ENCODE results near the gene CDK19. TPM values are rescaled to one million over a fixed set of nuclear protein-coding genes. Genes with fewer than 3 reads are reported as not detected.

The CDK19 gene
- total and polyA plus RNA-seq, 9 of the 15 experiments (the other 6 are each of a cell fraction or from before 2014, with no cell fraction given): 3.8 to 15.2 (median 7.4) TPM

GRCh38 chr6:110815411-110816409, at the start of gene CDK19 (continued):
- TF ChIP-seq THAP12 (CRISPR knock-in tag; IDR thresholded peaks at IDR 0.05) (0 out of 2 replicates have a peak, but pooled peaks have one; percentile 44), EZH2 (IDR thresholded peaks at IDR 0.05; ENCODE audit: borderline replicate concordance, low read depth, low read length) (no peak), NR2C2 (CRISPR knock-in tag; IDR thresholded peaks at IDR 0.05) (peak; percentile 74; the same call in 1 of the 2 replicates), NR2C2 (tag; IDR thresholded peaks at IDR 0.05) (peak; percentile 67), ELF1 (tag; IDR thresholded peaks at IDR 0.05) (peak; percentile 85; the same call in 1 of the 2 replicates), CBX2 (IDR thresholded peaks at IDR 0.05; ENCODE audit: insufficient read depth, low read length, poor library complexity, severe bottlenecking) (no peak), EHMT2 (IDR thresholded peaks at IDR 0.05) (no peak), ZBTB33 (CRISPR knock-in tag; IDR thresholded peaks at IDR 0.05) (no peak; the same call in 1 of the 2 replicates), ZBED1 (IDR thresholded peaks at IDR 0.05) (no peak), ZNF23 (CRISPR knock-in tag; IDR thresholded peaks at IDR 0.05) (no peak), ZBTB5 (IDR thresholded peaks at IDR 0.05) (no peak), SRSF9 (IDR thresholded peaks at IDR 0.05; ENCODE audit: borderline replicate concordance, low read depth, low read length) (no peak), SMARCC2 (IDR thresholded peaks at IDR 0.05; ENCODE audit: low read depth) (no peak), TEAD1 (CRISPR knock-in tag; IDR thresholded peaks at IDR 0.05) (peak in 1 of 2 experiments; percentile 96; a peak in 2 of 4 replicates), SRF (CRISPR knock-in tag; IDR thresholded peaks at IDR 0.05) (no peak), ZFPM2 (CRISPR knock-in tag; IDR thresholded peaks at IDR 0.05) (no peak), TEAD4 (IDR thresholded peaks at IDR 0.05; ENCODE audit: low read length) (peak; percentile 55), TEAD4 (CRISPR knock-in tag; IDR thresholded peaks at IDR 0.05; ENCODE audit: borderline replicate concordance) (no peak), ZNF512 (tag; IDR thresholded peaks at IDR 0.05) (no peak)

All from K562 (cell line).